ENCODE results near the gene WWOX. TPM values are rescaled to one million over a fixed set of nuclear protein-coding genes. Genes with fewer than 3 reads are reported as not detected.

Gene WWOX
- total RNA-seq, 3 donors from 2014 or later (not counting 1 experiment from before 2014, with no cell fraction given) = 21.0 to 29.8 (median 27.0) TPM

DNA sequence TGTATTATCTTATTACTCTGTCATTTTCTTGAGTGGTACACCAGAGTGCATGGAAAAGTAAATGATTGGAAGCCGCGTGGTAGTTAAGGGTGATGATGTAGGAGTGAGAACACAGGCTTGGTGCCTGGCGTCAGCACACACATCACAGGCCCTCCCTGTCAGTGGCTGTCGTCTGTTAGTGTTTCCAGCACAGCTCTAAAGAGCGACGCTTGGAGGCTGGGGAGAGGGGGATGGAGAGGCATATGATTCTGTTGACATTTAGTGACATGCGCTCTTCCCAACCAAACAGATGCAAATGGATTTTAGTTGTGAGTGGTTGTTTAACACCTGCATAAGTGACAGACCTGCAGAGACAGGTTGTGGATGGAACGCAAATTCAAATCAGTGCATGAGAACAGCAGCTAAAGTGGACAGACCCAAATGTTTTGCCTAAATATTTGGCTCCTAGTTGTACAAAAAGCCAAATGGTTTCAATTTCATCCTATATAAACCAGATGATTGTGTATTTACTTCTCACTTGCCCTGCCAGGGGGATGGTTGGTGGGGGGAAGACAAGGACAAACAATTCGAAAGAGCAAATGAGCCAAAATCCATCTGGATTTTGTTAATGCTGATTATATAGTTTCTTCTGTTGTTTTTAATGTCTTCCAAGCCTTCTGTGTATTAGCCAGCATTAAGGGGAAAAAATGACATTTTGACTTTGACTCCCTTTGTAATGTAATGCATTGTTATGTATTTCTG is 222.3 kb downstream of the WWOX start:
- intact Hi-C loops (cut with micrococcal nuclease) = no loop called here
- no peak overlapping the region for H3K27ac Mint-ChIP-seq
- no peaks in the 10 kb centered on the region for H3K4me1 ChIP-seq (ENCODE audit: control insufficient read depth, insufficient read depth, low read length)
- TF ChIP-seq, protein P1, sequence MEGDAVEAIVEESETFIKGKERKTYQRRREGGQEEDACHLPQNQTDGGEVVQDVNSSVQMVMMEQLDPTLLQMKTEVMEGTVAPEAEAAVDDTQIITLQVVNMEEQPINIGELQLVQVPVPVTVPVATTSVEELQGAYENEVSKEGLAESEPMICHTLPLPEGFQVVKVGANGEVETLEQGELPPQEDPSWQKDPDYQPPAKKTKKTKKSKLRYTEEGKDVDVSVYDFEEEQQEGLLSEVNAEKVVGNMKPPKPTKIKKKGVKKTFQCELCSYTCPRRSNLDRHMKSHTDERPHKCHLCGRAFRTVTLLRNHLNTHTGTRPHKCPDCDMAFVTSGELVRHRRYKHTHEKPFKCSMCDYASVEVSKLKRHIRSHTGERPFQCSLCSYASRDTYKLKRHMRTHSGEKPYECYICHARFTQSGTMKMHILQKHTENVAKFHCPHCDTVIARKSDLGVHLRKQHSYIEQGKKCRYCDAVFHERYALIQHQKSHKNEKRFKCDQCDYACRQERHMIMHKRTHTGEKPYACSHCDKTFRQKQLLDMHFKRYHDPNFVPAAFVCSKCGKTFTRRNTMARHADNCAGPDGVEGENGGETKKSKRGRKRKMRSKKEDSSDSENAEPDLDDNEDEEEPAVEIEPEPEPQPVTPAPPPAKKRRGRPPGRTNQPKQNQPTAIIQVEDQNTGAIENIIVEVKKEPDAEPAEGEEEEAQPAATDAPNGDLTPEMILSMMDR (IDR thresholded peaks at IDR 0.05) = no peak
- no peaks in the 10 kb centered on the region for H3K27me3 Mint-ChIP-seq (ENCODE audit: low read depth in 2 of 2)
- no peak overlapping the region for H3K4me3 Mint-ChIP-seq
- H3K9me3 ChIP-seq (ENCODE audit: control insufficient read depth, insufficient read depth, low read length) = no peaks in the 10 kb centered on the region
- no peak for ATAC-seq
- H3K9me3 Mint-ChIP-seq = no peaks in the 10 kb centered on the region
- no peaks in the 10 kb centered on the region for H3K36me3 ChIP-seq (ENCODE audit: control insufficient read depth, insufficient read depth, low read length)
- no peaks in the 10 kb centered on the region for H3K27me3 ChIP-seq (ENCODE audit: control insufficient read depth, insufficient read depth, low read length)
- DNase-seq = no peak
- no peaks in the 10 kb centered on the region for H3K36me3 Mint-ChIP-seq
- no peaks in the 10 kb centered on the region for H3K4me1 Mint-ChIP-seq
- no peak overlapping the region for H3K4me3 ChIP-seq (ENCODE audit: low read length)
- WGBS (ENCODE audit: insufficient coverage) = 97% methylated on average over 9 of the region's 9 CpGs
- H3K27ac ChIP-seq (ENCODE audit: low read length) = no peak overlapping the region

GRCh38 chr16:78323315-78323714 is 223.9 kb downstream of the WWOX start:
- no peaks in the 10 kb centered on the region for H3K9me3 Mint-ChIP-seq
- no peaks in the 10 kb centered on the region for H3K36me3 ChIP-seq (ENCODE audit: control insufficient read depth, insufficient read depth, low read length)
- no peaks in the 10 kb centered on the region for H3K4me1 Mint-ChIP-seq
- ATAC-seq (no peak), DNase-seq (no peak)
- H3K4me1 ChIP-seq (ENCODE audit: control insufficient read depth, insufficient read depth, low read length) = no peaks in the 10 kb centered on the region
- H3K27me3 ChIP-seq (ENCODE audit: control insufficient read depth, insufficient read depth, low read length) = no peaks in the 10 kb centered on the region
- no peak overlapping the region for H3K27ac Mint-ChIP-seq
- no peak overlapping the region for H3K27ac ChIP-seq (ENCODE audit: low read length)
- 95% methylated on average over 6 of the region's 7 CpGs for WGBS (ENCODE audit: insufficient coverage)
- H3K4me3 Mint-ChIP-seq = no peak overlapping the region
- no peaks in the 10 kb centered on the region for H3K9me3 ChIP-seq (ENCODE audit: control insufficient read depth, insufficient read depth, low read length)
- intact Hi-C loops (cut with micrococcal nuclease) = no loop called here
- no peaks in the 10 kb centered on the region for H3K27me3 Mint-ChIP-seq (ENCODE audit: low read depth in 2 of 2)
- TF ChIP-seq, protein P1 (IDR thresholded peaks at IDR 0.05) = no peak
- H3K36me3 Mint-ChIP-seq = no peaks in the 10 kb centered on the region
- H3K4me3 ChIP-seq (ENCODE audit: low read length) = no peak overlapping the region

DNA sequence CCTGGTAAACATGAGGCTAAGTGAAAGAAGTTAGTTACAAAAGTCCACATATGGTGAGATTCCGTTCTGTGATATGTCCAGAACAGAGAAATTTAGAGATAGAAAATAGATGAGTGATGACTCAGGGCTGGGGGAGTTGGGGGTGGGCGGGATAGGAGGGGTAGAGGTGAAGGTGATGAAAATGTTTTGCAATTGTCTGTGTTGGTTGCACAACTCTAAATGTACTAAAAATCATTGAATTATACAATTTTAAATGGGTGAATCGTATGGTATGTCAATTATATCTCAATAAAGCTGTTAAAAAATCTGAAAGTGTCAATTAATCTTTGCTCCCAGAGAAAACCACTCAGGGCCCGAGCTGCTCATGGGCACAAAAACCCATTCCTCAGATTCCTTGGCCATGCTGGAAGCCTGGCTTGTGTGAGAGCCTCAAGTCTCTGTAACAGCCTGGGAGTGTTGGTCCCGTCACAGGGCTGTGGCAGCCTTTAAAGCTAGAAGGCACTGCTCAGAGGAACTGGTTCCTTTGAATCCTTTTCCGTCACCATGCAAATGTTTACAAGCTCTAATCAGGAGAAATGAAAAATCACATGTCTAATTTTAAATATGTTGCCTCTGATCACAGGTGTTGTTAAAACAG is 225.3 kb downstream of the WWOX start:
- no peaks in the 10 kb centered on the region for H3K36me3 Mint-ChIP-seq
- no peak overlapping the region for H3K4me3 Mint-ChIP-seq
- H3K27ac Mint-ChIP-seq = no peak overlapping the region
- H3K27ac ChIP-seq (ENCODE audit: low read length) = no peak overlapping the region
- no peaks in the 10 kb centered on the region for H3K36me3 ChIP-seq (ENCODE audit: control insufficient read depth, insufficient read depth, low read length)
- TF ChIP-seq, protein P1 (IDR thresholded peaks at IDR 0.05) = no peak
- H3K27me3 ChIP-seq (ENCODE audit: control insufficient read depth, insufficient read depth, low read length) = no peaks in the 10 kb centered on the region
- ATAC-seq = no peak
- WGBS (ENCODE audit: insufficient coverage) = 83% methylated on average over 4 of the region's 6 CpGs
- no peak for DNase-seq
- H3K9me3 Mint-ChIP-seq = no peaks in the 10 kb centered on the region
- H3K4me3 ChIP-seq (ENCODE audit: low read length) = no peak overlapping the region
- intact Hi-C loops (cut with micrococcal nuclease) = no loop called here
- no peaks in the 10 kb centered on the region for H3K9me3 ChIP-seq (ENCODE audit: control insufficient read depth, insufficient read depth, low read length)
- peaks cover 0 to 6% of the 10 kb centered on the region in 2 donors for H3K4me1 Mint-ChIP-seq
- H3K4me1 ChIP-seq (ENCODE audit: control insufficient read depth, insufficient read depth, low read length) = no peaks in the 10 kb centered on the region
- no peaks in the 10 kb centered on the region for H3K27me3 Mint-ChIP-seq (ENCODE audit: low read depth in 2 of 2)

All from natural killer cell (primary cell).